ENCODE measurements around the gene NDUFV1. TPM values are rescaled to one million over a fixed set of nuclear protein-coding genes. Genes with fewer than 3 reads are reported as not detected.
"Not testable (repeated sequence)": the region's sequence is repeated elsewhere in the genome, so short reads cannot be mapped to it uniquely, and the experiment has no call there.

NDUFV1 gene
- polyA plus RNA-seq, 1 donor, result 155 TPM

- DNase-seq, result no peak
Measured at GRCh38 chr11:67657300-67657699, 50.6 kb downstream of the NDUFV1 start.

- DNase-seq, result not testable (repeated sequence)
Measured at GRCh38 chr11:67659651-67660165, 53.0 kb downstream of the NDUFV1 start.

GRCh38 chr11:67660752-67661151 is 54.0 kb downstream of the NDUFV1 start:
- DNase-seq, result not testable (repeated sequence)

Other genes starting within 250 kb of the NDUFV1 start
- 3.6 TPM for gene CLCF1, start 233.3 kb upstream of the NDUFV1 start, polyA plus RNA-seq (ENCODE audit: insufficient read length)
- 10.5 TPM for gene RAD9A, start 214.9 kb upstream of the NDUFV1 start, polyA plus RNA-seq (ENCODE audit: insufficient read length)
- 146 TPM for gene PPP1CA, start 205.1 kb upstream of the NDUFV1 start, polyA plus RNA-seq (ENCODE audit: insufficient read length)
- 5.4 TPM for gene TBC1D10C, start 202.9 kb upstream of the NDUFV1 start, polyA plus RNA-seq (ENCODE audit: insufficient read length)
- 87.1 TPM for gene CARNS1, start 191.3 kb upstream of the NDUFV1 start, polyA plus RNA-seq (ENCODE audit: insufficient read length)
- gene RPS6KB2, start 178.4 kb upstream of the NDUFV1 start, polyA plus RNA-seq (ENCODE audit: insufficient read length), result 30.3 TPM
- gene PTPRCAP, start 169.3 kb upstream of the NDUFV1 start, polyA plus RNA-seq (ENCODE audit: insufficient read length), result 0.67 TPM
- 30.0 TPM for gene CORO1B, start 163.5 kb upstream of the NDUFV1 start, polyA plus RNA-seq (ENCODE audit: insufficient read length)
- gene GPR152, start 154.2 kb upstream of the NDUFV1 start, polyA plus RNA-seq (ENCODE audit: insufficient read length), result not detected
- gene CABP4, start 151.6 kb upstream of the NDUFV1 start, polyA plus RNA-seq (ENCODE audit: insufficient read length), result 2.5 TPM
- gene TMEM134, start 137.7 kb upstream of the NDUFV1 start, polyA plus RNA-seq (ENCODE audit: insufficient read length), result 61.4 TPM
- gene AIP, start 123.9 kb upstream of the NDUFV1 start, polyA plus RNA-seq (ENCODE audit: insufficient read length), result 48.1 TPM
- 7.4 TPM for gene PITPNM1, start 101.6 kb upstream of the NDUFV1 start, polyA plus RNA-seq (ENCODE audit: insufficient read length)
- gene CDK2AP2, start 98.8 kb upstream of the NDUFV1 start, polyA plus RNA-seq (ENCODE audit: insufficient read length), result 23.6 TPM
- not detected for gene CABP2, start 83.5 kb upstream of the NDUFV1 start, polyA plus RNA-seq (ENCODE audit: insufficient read length)
- 215 TPM for gene GSTP1, start 23.1 kb upstream of the NDUFV1 start, polyA plus RNA-seq (ENCODE audit: insufficient read length)
- gene NUDT8, start 23.0 kb downstream of the NDUFV1 start, polyA plus RNA-seq (ENCODE audit: insufficient read length), result 3.7 TPM
- not detected for gene TBX10, start 32.8 kb downstream of the NDUFV1 start, polyA plus RNA-seq (ENCODE audit: insufficient read length)
- not detected for gene ACY3, start 43.8 kb downstream of the NDUFV1 start, polyA plus RNA-seq (ENCODE audit: insufficient read length)
- gene ALDH3B2, start 67.7 kb downstream of the NDUFV1 start, polyA plus RNA-seq (ENCODE audit: insufficient read length), result 0.90 TPM